ENCODE results near the gene DYNC2I2. TPM values are rescaled to one million over a fixed set of nuclear protein-coding genes. Genes with fewer than 3 reads are reported as not detected.

DYNC2I2 gene
- total and polyA plus RNA-seq, 10 of the 15 experiments (the other 5 are each of a cell fraction or from before 2014, with no cell fraction given) = 0.89 to 118 (median 47.9) TPM

- TF ChIP-seq REST (IDR thresholded peaks at IDR 0.05; ENCODE audit: low read depth, low read length) (no peak), RAD51 (IDR thresholded peaks at IDR 0.05) (peak; percentile 95), NKRF (conservative IDR thresholded peaks at IDR 0.05) (no peak), ATF7 (IDR thresholded peaks at IDR 0.05; ENCODE audit: low read depth) (no peak), SMC3 (IDR thresholded peaks at IDR 0.05; ENCODE audit: borderline replicate concordance, low read length) (no peak), ZBTB11 (CRISPR knock-in tag; IDR thresholded peaks at IDR 0.05) (no peak), SRF (IDR thresholded peaks at IDR 0.05; ENCODE audit: low read depth in 2 of 2, low read length in 2 of 2) (no peak), TCF3 (IDR thresholded peaks at IDR 0.05; ENCODE audit: borderline replicate concordance, insufficient read depth, low read depth, low read length) (0 out of 2 replicates have a peak, but pooled peaks have one; percentile 69), JUND (IDR thresholded peaks at IDR 0.05; ENCODE audit: low read depth, low read length) (no peak), RUNX3 (IDR thresholded peaks at IDR 0.05; ENCODE audit: low read length) (no peak), POLR2A (IDR thresholded peaks at IDR 0.05; ENCODE audit: low read depth, low read length) (peak; percentile 88), ELK1 (IDR thresholded peaks at IDR 0.05; ENCODE audit: low read depth, low read length) (no peak), MTA3 (IDR thresholded peaks at IDR 0.05; ENCODE audit: borderline replicate concordance, low read length) (no peak), SREBF1 (IDR thresholded peaks at IDR 0.05; ENCODE audit: low read length) (no peak), HCFC1 (IDR thresholded peaks at IDR 0.05; ENCODE audit: low read length) (no peak; the same call in 1 of the 2 replicates), CHD1 (IDR thresholded peaks at IDR 0.05; ENCODE audit: low read depth, low read length) (no peak), USF1 (IDR thresholded peaks at IDR 0.05; ENCODE audit: borderline replicate concordance, extremely low read length, insufficient read depth, low read depth, low read length) (peak; percentile 85), EED (IDR thresholded peaks at IDR 0.05; ENCODE audit: low read depth) (no peak), BCL11A (IDR thresholded peaks at IDR 0.05; ENCODE audit: low read depth, low read length) (no peak)
Observed at GRCh38 chr9:128684325-128685199, 27.9 kb upstream of the DYNC2I2 start (continued).

Data from GM12878 (cell line).